ENCODE data around the gene DNAJC12.
"Not testable (repeated sequence)": the region's sequence is repeated elsewhere in the genome, so short reads cannot be mapped to it uniquely, and the experiment has no call there.

DNA sequence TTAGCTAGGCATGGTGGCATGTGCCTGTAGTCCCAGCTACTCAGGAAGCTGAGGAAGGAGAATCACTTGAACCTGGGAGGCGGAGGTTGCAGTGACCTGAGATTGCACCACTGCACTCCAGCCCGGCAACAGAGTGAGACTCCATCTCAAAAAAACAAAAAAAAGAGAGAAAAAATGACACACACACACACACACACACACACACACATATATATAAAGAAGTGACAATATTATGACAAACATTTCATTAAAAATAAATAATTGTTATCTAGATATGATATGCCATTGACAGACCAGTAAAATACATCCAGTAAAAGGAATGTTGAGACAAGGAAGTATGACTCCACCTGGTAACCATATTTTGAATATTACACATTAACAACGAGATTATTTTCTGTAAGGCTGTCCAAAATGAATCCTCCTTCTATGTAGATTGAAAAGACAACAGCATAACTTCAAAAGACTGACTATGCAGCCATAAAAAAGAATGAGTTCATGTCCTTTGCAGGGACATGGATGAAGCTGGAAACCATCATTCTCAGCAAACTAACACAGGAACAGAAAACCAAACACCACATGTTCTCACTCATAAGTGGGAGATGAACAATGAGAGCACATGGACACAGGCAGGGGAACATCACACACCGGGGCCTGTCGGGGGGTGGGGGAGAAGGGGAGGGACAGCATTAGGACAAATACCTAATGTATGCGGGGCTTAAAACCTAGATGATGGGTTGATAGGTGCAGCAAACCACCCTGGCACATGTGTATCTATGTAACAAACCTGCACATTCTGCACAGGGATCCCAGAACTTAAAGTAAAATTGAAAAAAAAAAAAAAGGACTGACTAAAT, 2.2 kb downstream of the DNAJC12 start:
- TF ChIP-seq POLR2AphosphoS5, POLR2A (IDR thresholded peaks at IDR 0.05): not testable (repeated sequence)

Measured in suprapubic skin (tissue), 4 donors.